Fibroblast of lung (primary cell): ENCODE results near the gene PCDH12. TPM values are rescaled to one million over a fixed set of nuclear protein-coding genes. Genes with fewer than 3 reads are reported as not detected.

Experiments used
- DNase-seq, 2 donors: peaks; one replicate each; pipeline versions ENCODE4 v3.0.0 to v3.0.0-alpha.2; 2010; ENCODE audit warnings: low read depth in 2 of 2
- H2AFZ ChIP-seq: 2 replicates; pipeline ENCODE4 v1.5.1; 2012; ENCODE audit warnings: low read length, control low read depth, inconsistent platforms
- H3K27ac ChIP-seq: 2 replicates; pipeline ENCODE4 v1.5.1; 2011; ENCODE audit warnings: low read length, control low read depth; ENCODE audit not compliant: insufficient read depth
- H3K27me3 ChIP-seq: 2 replicates; pipeline ENCODE4 v1.5.1; 2011; ENCODE audit warnings: mild to moderate bottlenecking, low read length; ENCODE audit not compliant: control insufficient read depth, insufficient read depth
- H3K36me3 ChIP-seq: 2 replicates; pipeline ENCODE4 v1.5.1; 2011; ENCODE audit warnings: low read length; ENCODE audit not compliant: control insufficient read depth, insufficient read depth
- H3K4me1 ChIP-seq: 2 replicates; pipeline ENCODE4 v1.5.1; 2011; ENCODE audit warnings: low read length; ENCODE audit not compliant: control insufficient read depth, insufficient read depth; ENCODE audit errors: extremely low read depth
- H3K4me2 ChIP-seq: 2 replicates; pipeline ENCODE4 v1.5.1; 2011; ENCODE audit warnings: low read length, control low read depth; ENCODE audit not compliant: insufficient read depth; ENCODE audit errors: extremely low read depth
- H3K4me3 ChIP-seq, 4 experiments: fragments of 200-600 bp in 1 of 4; sonication (generic) in 1 of 4; replicated peaks in 1 of 4; 2 replicates each; pipeline ENCODE4 v1.5.1; 2011 to 2016; ENCODE audit warnings: low read length in 4 of 4, low read depth in 3 of 4, mild to moderate bottlenecking in 3 of 4, control low read depth in 2 of 4, inconsistent platforms in 1 of 4, mixed read lengths in 1 of 4; ENCODE audit not compliant: insufficient read depth in 1 of 4; ENCODE audit errors: control extremely low read depth in 1 of 4
- H3K79me2 ChIP-seq: 2 replicates; pipeline ENCODE4 v1.5.1; 2012; ENCODE audit warnings: mild to moderate bottlenecking, low read length, inconsistent platforms; ENCODE audit not compliant: control insufficient read depth, insufficient read depth
- H3K9ac ChIP-seq: 2 replicates; pipeline ENCODE4 v1.5.1; 2011; ENCODE audit warnings: mild to moderate bottlenecking, low read length, control low read depth; ENCODE audit not compliant: insufficient read depth
- H3K9me3 ChIP-seq: 2 replicates; pipeline ENCODE4 v1.5.1; 2012; ENCODE audit warnings: low read depth, low read length; ENCODE audit not compliant: control insufficient read depth, insufficient read depth
- H4K20me1 ChIP-seq: 2 replicates; pipeline ENCODE4 v1.5.1; 2011; ENCODE audit warnings: low read length; ENCODE audit not compliant: control insufficient read depth, insufficient read depth; ENCODE audit errors: extremely low read depth
- CTCF ChIP-seq, 2 donors: IDR thresholded peaks in 1 of 2; conservative IDR thresholded peaks in 1 of 2; 1 replicate in 1 of 2; 2 replicates in 1 of 2; pipeline ENCODE4 v1.5.1; 2011 to 2012; ENCODE audit warnings: low read length in 2 of 2, control low read depth in 1 of 2, inconsistent platforms in 1 of 2, low read depth in 1 of 2, mild to moderate bottlenecking in 1 of 2
- EZH2 ChIP-seq: IDR thresholded peaks from 2 replicates; pipeline ENCODE4 v1.5.1; 2012; ENCODE audit warnings: low read length, control low read depth, mild to moderate bottlenecking; ENCODE audit errors: missing control alignments
- polyA plus RNA-seq, 2 donors: library from polyadenylated mRNA; depleted of rRNA in 1 of 2; stranded (reverse) in 1 of 2; unstranded in 1 of 2; fragments of >200 nt; gene quantifications; 2 replicates each; pipeline ENCODE4 v1.2.1, GENCODE V29; 2011 to 2012; ENCODE audit warnings: missing spikeins in 1 of 2
- total RNA-seq: library from RNA; depleted of rRNA; stranded (reverse); fragments of >200 nt; gene quantifications from 2 replicates; pipeline ENCODE4 v1.2.1, GENCODE V29; 2014

PCDH12 gene
- total and polyA plus RNA-seq, 2 donors (not counting 1 experiment from before 2014, with no cell fraction given): under 0.01 to 0.02 TPM

GRCh38 chr5:141934099-141934844, 23.7 kb downstream of the PCDH12 start:
- Histone ChIP-seq H3K4me3 (no peak overlapping the region), H3K36me3 (peaks cover 37% of the 10 kb centered on the region), H3K79me2 (no peaks in the 10 kb centered on the region), H2AFZ (no peak overlapping the region), H3K4me2 (no peak overlapping the region), H4K20me1 (no peaks in the 10 kb centered on the region), H3K9ac (no peak overlapping the region), H3K27ac (no peak overlapping the region), H3K9me3 (no peaks in the 10 kb centered on the region), H3K27me3 (no peaks in the 10 kb centered on the region), H3K4me1 (no peaks in the 10 kb centered on the region)
- peak in 1 of 2 donors; percentile 72 for DNase-seq
- TF ChIP-seq CTCF (conservative IDR thresholded peaks at IDR 0.05 in 1 of 2, IDR thresholded peaks at IDR 0.05 in 1 of 2; ENCODE audit: low read depth in 1 of 2, low read length in 2 of 2) (no peak), EZH2 (no peak)

- Histone ChIP-seq H3K36me3 (peaks cover 36% of the 10 kb centered on the region), H3K4me3 (no peak overlapping the region), H3K9me3 (no peaks in the 10 kb centered on the region), H3K27ac (no peak overlapping the region), H4K20me1 (no peaks in the 10 kb centered on the region), H3K27me3 (no peaks in the 10 kb centered on the region), H3K4me1 (no peaks in the 10 kb centered on the region), H3K79me2 (no peaks in the 10 kb centered on the region), H3K4me2 (no peak overlapping the region), H3K9ac (no peak overlapping the region), H2AFZ (no peak overlapping the region)
- DNase-seq: no peak
- TF ChIP-seq EZH2 (no peak), CTCF (conservative IDR thresholded peaks at IDR 0.05 in 1 of 2, IDR thresholded peaks at IDR 0.05 in 1 of 2; ENCODE audit: low read depth in 1 of 2, low read length in 2 of 2) (no peak)
These were observed 24.9 kb downstream of the PCDH12 start for GRCh38 chr5:141933151-141933550.

- H3K36me3 ChIP-seq: peaks cover 37% of the 10 kb centered on the region
- no peak overlapping the region for H3K4me3 ChIP-seq
- no peaks in the 10 kb centered on the region for H4K20me1 ChIP-seq
- H3K9ac ChIP-seq: no peak overlapping the region
- H3K79me2 ChIP-seq: no peaks in the 10 kb centered on the region
- H3K4me1 ChIP-seq: no peaks in the 10 kb centered on the region
- no peaks in the 10 kb centered on the region for H3K9me3 ChIP-seq
- TF ChIP-seq EZH2 (no peak), CTCF (conservative IDR thresholded peaks at IDR 0.05 in 1 of 2, IDR thresholded peaks at IDR 0.05 in 1 of 2; ENCODE audit: low read depth in 1 of 2, low read length in 2 of 2) (no peak)
- H3K27me3 ChIP-seq: no peaks in the 10 kb centered on the region
- DNase-seq: no peak
- H3K27ac ChIP-seq: no peak overlapping the region
- no peak overlapping the region for H2AFZ ChIP-seq
- no peak overlapping the region for H3K4me2 ChIP-seq
These were observed 26.3 kb downstream of the PCDH12 start for GRCh38 chr5:141931694-141932093.
